ENCODE results near the gene C1orf56. TPM values are rescaled to one million over a fixed set of nuclear protein-coding genes. Genes with fewer than 3 reads are reported as not detected.
A peak's percentile ranks its signal among the peaks of the same experiment; 100 is the strongest.

Gene C1orf56
- total RNA-seq, 1 donor from 2014 or later = 5.2 TPM

DNA sequence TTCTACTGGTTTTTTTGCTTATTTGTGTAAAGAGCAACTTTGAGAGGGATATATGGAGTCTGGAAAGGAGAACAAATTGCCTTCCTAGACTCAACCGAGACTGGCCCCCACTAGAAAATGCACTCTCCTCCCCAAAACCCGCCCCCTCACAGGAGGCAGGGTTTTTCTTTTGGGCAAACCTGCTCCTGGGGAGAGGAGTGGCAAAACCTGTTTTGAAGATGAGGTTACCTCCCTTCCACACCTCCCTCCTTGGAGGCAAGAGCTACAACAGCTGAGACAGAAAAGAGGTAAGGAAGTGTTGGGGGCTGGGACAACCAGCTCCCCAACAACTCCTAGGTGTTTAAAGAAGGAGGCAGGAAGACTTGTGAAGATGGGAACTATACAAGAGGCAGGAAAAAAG is 11.2 kb upstream of the C1orf56 start, which contains the start of gene BNIPL:
TSS of gene BNIPL (plus strand) at position 231 of the 400 bp plus-strand sequence. CDS start at position 371, 140 bp downstream.
- intact Hi-C loops (cut with DNase I) = no loop called here
- no peaks in the 10 kb centered on the region for H3K4me1 ChIP-seq
- no peak for DNase-seq (ENCODE audit: extremely low spot score in 2 of 2)
- H3K36me3 ChIP-seq = peaks cover 0 to 22% of the 10 kb centered on the region in 2 donors
- TF ChIP-seq POLR2A (IDR thresholded peaks at IDR 0.05) (no peak), POLR2AphosphoS5 (IDR thresholded peaks at IDR 0.05; ENCODE audit: insufficient read depth in 1 of 2, low read depth in 1 of 2) (peak in 1 of 2 donors; percentile 49)
- no peaks in the 10 kb centered on the region for H3K27me3 ChIP-seq
- peak within 1 kb of the TSS; percentile 24 for H3K27ac ChIP-seq
- peak within 1 kb of the TSS in 1 of 2 donors; percentile 24 for H3K4me3 ChIP-seq
- no peaks in the 10 kb centered on the region for H3K9me3 ChIP-seq

DNA sequence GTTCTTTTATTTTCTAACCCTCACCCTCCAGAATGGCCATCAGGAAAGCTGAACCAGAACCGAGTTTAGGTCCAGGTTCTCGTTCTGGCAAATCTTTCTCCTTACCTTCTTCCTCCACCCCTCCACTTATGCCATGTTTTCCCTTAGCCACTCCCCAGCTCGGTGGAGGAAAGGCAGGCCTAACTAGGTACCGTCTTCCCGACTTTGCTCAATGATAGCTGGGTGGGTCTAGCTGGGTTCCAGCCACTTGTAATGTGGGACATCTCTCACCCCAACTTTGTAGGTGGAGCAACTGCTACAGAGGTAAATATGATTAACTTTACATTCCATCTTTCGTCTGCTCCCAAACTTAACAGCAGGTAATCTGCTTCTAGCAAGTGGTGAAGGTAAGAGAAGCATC is 10.5 kb upstream of the C1orf56 start:
- H3K27me3 ChIP-seq = no peaks in the 10 kb centered on the region
- H3K36me3 ChIP-seq = peaks cover 0 to 15% of the 10 kb centered on the region in 2 donors
- H3K4me3 ChIP-seq = peak overlapping the region in 1 of 2 donors; percentile 24
- H3K9me3 ChIP-seq = no peaks in the 10 kb centered on the region
- intact Hi-C loops (cut with DNase I) = no loop called here
- no peak for TF ChIP-seq POLR2A (IDR thresholded peaks at IDR 0.05)
- TF ChIP-seq POLR2AphosphoS5 (IDR thresholded peaks at IDR 0.05; ENCODE audit: insufficient read depth in 1 of 2, low read depth in 1 of 2) = no peak
- TF ChIP-seq, protein P1, sequence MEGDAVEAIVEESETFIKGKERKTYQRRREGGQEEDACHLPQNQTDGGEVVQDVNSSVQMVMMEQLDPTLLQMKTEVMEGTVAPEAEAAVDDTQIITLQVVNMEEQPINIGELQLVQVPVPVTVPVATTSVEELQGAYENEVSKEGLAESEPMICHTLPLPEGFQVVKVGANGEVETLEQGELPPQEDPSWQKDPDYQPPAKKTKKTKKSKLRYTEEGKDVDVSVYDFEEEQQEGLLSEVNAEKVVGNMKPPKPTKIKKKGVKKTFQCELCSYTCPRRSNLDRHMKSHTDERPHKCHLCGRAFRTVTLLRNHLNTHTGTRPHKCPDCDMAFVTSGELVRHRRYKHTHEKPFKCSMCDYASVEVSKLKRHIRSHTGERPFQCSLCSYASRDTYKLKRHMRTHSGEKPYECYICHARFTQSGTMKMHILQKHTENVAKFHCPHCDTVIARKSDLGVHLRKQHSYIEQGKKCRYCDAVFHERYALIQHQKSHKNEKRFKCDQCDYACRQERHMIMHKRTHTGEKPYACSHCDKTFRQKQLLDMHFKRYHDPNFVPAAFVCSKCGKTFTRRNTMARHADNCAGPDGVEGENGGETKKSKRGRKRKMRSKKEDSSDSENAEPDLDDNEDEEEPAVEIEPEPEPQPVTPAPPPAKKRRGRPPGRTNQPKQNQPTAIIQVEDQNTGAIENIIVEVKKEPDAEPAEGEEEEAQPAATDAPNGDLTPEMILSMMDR (IDR thresholded peaks at IDR 0.05) = no peak
- peak overlapping the region; percentile 24 for H3K27ac ChIP-seq
- DNase-seq (ENCODE audit: extremely low spot score in 2 of 2) = no peak
- no peaks in the 10 kb centered on the region for H3K4me1 ChIP-seq

- H3K9me3 ChIP-seq = no peaks in the 10 kb centered on the region
- TF ChIP-seq, protein P1 (IDR thresholded peaks at IDR 0.05) = no peak
- no peak for TF ChIP-seq POLR2A (IDR thresholded peaks at IDR 0.05)
- TF ChIP-seq POLR2AphosphoS5 (IDR thresholded peaks at IDR 0.05; ENCODE audit: insufficient read depth in 1 of 2, low read depth in 1 of 2) = no peak
- H3K4me1 ChIP-seq = no peaks in the 10 kb centered on the region
- intact Hi-C loops (cut with DNase I) = no loop called here
- no peak overlapping the region for H3K27ac ChIP-seq
- H3K36me3 ChIP-seq = no peaks in the 10 kb centered on the region
- no peak for DNase-seq (ENCODE audit: extremely low spot score in 2 of 2)
- H3K4me3 ChIP-seq = no peak overlapping the region
- no peaks in the 10 kb centered on the region for H3K27me3 ChIP-seq
Observed at GRCh38 chr1:151039521-151039920, 8.0 kb upstream of the C1orf56 start.

- Histone ChIP-seq H3K9me3 (no peaks in the 10 kb centered on the region), H3K4me3 (no peak overlapping the region), H3K27ac (no peak overlapping the region), H3K36me3 (no peaks in the 10 kb centered on the region), H3K4me1 (peaks cover 9% of the 10 kb centered on the region), H3K27me3 (no peaks in the 10 kb centered on the region)
- DNase-seq (ENCODE audit: extremely low spot score in 2 of 2) = no peak
- TF ChIP-seq, protein P1 (IDR thresholded peaks at IDR 0.05) = no peak
- no peak for TF ChIP-seq POLR2A (IDR thresholded peaks at IDR 0.05)
- TF ChIP-seq POLR2AphosphoS5 (IDR thresholded peaks at IDR 0.05; ENCODE audit: insufficient read depth in 1 of 2, low read depth in 1 of 2) = no peak
- intact Hi-C loops (cut with DNase I) = no loop called here
Observed at GRCh38 chr1:151043163-151043562, 4.4 kb upstream of the C1orf56 start.

- no peak for DNase-seq (ENCODE audit: extremely low spot score in 2 of 2)
- H3K4me3 ChIP-seq = peak overlapping the region; percentile 72 to 85
- TF ChIP-seq POLR2A (IDR thresholded peaks at IDR 0.05) (no peak), POLR2AphosphoS5 (IDR thresholded peaks at IDR 0.05; ENCODE audit: insufficient read depth in 1 of 2, low read depth in 1 of 2) (peak in 1 of 2 donors; percentile 80)
- TF ChIP-seq, protein P1 (IDR thresholded peaks at IDR 0.05) = peak in 1 of 3 experiments; percentile 24
- no peaks in the 10 kb centered on the region for H3K27me3 ChIP-seq
- H3K9me3 ChIP-seq = no peaks in the 10 kb centered on the region
- intact Hi-C loops (cut with DNase I) = no loop called here
- H3K36me3 ChIP-seq = peaks cover 0 to 13% of the 10 kb centered on the region in 2 donors
- H3K27ac ChIP-seq = peak overlapping the region; percentile 93
- peaks cover 22% of the 10 kb centered on the region for H3K4me1 ChIP-seq
Observed at GRCh38 chr1:151047925-151048644, 534 bp downstream of the C1orf56 start.

All from vagina (tissue), 2 donors.